SIG-M5 treated with dmso at 0.1 percent for 504 hours (cell line): Measurements from ENCODE around the gene HSFX2.
"Not testable (repeated sequence)": the region's sequence is repeated elsewhere in the genome, so short reads cannot be mapped to it uniquely, and the experiment has no call there.

Experiments used
- DNase-seq: peaks from one replicate; lab custom pipeline; 2025; ENCODE audit not compliant: unreplicated experiment; lab: John Stamatoyannopoulos, UW

HSFX2 gene

GRCh38 chrX:149595943-149596342, 829 bp upstream of the HSFX2 start:
- not testable (repeated sequence) for DNase-seq

DNA sequence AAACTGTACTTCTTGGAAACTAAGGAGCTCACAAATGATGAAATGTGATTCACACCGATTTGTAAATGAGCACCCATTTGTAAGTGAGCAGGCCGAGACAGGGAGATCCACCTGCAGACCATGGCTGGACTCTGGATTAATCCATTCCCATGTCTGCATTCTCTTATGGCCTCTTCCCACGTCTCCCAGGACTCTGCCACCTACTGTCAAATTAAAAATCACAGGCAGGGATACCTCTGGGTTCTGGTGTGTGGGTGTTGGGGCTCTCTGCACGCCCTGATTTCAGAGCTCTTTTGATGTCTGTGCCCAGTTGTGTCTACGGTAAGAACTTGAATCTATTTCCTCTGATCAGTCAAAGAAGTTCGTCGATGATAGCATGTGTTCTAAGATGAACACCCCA, 4.1 kb downstream of the HSFX2 start:
- not testable (repeated sequence) for DNase-seq

DNA sequence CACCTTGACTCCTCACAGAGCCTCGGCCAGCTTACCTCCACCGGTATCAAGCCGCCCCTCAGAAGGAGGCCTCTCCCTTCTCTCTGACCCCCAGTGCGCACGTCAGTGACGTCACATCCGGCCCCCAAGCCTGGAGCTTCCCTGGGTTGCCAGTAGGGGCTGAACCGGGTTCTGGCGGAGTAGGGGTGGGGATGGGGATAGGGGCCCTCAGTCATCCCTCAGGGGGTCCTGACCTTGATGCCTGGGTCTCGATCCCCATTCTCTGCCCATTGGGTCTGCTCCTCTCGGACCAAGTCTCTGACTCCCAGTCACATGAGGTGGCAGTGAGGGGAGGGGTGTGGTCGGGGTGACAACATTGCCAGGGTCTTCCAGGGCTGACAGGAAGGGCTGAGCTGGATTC, 7.8 kb downstream of the HSFX2 start, which contains the start of gene MAGEA9B:
Gene MAGEA9B (minus strand): TSS at position 101 of the 400 bp plus-strand sequence. CDS start 4,280 bp downstream, outside the sequence.
- DNase-seq: not testable (repeated sequence)

DNA sequence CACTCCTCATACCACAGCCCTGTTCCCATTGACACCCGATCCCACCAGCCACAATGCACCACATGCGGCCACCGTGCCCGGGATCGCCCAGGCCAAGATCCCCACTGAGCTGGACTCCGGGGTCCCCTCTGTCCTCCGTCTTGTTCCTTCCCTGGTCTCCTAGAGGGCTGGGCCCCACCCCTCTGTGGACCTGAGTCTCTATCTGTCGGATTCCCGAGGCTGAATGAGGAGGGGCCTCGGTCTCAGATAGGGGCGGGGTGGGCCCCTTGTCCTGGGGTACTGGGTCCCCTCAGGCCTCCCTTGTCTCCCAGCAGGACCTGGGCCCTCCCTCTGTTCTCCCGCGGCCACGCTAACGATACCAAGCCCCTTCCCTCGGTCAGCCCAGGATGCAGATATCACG, 9.5 kb downstream of the HSFX2 start:
- DNase-seq: not testable (repeated sequence)

DNA sequence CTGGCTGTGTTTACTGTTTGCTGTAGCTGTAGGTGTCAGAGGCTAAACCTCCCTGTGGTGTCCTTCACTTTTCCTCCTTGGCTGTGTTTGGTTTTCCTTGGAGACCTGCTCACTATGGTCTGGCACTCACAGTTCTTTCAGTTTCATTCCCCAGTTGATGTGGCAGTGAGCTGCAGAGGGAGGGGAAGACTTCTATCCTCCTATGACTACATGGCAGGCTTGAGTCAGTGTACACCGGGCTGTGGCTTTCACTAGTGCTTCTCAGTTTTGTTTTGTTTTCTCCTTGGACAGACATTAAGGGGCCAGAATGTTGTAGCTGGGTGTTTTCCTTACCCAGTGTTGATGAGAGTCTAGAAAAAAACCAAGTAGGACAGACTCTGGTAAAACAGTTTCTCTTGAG, 21.7 kb downstream of the HSFX2 start:
- DNase-seq: not testable (repeated sequence)

GRCh38 chrX:149572743-149573142, 22.4 kb downstream of the HSFX2 start:
- no peak for DNase-seq

GRCh38 chrX:149571770-149572169, 23.3 kb downstream of the HSFX2 start:
- DNase-seq: peak; percentile 10

DNA sequence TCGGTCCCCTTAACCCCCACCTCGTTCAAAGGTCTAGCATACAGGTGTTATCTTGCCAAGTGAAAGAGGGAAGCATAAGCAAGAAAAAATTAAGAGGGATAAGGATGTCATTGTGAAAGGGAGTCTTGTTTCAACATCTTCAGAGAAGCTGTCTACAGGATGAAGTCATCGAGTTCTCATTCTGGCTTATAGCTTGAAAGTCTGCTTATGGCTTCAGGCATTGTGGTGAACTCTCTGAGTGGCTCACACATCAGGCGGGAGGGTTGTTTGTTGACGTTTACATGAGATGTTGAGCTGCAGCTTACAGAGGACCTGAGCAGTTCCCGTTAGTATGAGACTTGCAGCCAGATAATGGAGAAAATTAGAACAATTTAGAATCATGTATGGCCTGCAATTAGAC, 24.4 kb downstream of the HSFX2 start:
- peak; percentile 43 for DNase-seq

DNA sequence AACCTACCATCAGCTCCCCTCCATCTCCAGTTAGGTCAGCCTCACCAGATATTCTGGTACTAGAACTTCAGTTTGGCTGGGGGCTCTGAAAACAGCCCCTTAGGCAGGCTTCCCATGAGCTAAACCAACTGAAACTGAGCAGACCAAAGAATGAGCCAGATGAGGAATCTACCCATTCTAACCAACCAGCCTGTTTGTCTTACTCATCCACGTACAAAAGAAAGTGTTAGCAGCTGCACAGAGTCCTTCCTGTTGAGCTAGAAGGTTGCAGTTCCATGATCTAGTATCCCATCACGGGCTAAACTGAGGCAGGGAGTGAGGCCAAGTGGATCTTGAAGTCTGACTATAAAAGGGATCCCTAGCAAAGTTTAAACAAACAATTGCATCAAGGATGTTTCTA, 25.3 kb downstream of the HSFX2 start:
- no peak for DNase-seq

GRCh38 chrX:149568701-149569296, 26.3 kb downstream of the HSFX2 start:
- DNase-seq: no peak

DNA sequence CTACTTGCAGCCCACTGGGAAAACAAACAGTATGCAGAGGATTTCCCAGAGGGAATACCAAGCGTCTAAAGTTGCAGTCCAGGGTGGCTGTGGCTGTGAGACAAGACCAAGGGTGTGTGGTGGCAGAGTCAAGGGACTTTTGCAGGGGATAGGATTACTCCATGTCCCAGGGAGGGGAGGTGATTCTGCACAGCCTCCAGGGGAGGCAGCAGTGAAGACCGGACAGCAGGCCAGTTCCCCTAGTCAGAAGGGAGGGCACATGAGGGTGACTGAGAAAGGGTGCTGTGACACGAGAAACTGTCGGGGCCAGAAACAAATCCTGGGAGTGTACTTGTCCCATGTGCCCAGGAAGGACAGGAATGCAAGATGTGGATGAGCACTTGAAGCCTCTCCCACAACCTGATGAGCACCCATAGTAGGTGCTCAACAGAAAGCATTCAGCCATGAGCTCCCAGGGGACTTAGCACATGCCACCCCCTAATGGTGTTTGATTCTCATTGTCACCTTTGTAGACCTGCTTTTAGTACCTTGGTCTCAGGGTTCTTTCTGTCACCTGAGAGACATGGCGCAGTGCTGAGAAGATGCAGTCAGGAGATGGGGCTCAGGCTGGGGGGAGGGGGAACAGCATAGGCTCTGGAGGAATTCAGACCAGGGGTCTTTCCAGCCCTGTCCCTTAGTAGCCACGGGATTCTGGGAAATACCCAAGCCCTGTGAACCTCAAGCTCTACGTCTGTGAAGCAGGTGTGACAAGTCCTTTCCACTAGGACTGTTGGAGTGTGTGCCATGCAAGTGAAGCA, 27.3 kb downstream of the HSFX2 start:
- no peak for DNase-seq

DNA sequence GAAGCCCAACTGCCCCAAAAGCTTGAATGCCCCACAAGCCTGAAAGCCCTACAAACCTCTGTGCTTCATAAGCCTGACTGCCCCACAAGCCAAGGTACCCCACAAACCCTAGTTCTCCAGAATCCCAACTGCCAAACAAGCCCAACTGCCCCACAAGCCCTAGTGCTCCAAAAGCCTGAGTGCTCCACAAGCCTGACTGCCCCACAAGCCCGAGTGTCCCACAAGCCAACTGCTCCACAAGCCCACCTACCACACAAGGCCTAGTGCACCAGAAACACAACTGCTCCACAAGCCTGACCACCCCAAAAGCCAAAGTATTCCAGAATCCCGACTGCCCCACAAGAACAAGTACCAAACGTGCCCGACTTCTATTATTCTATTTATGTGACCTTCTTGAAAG, 31.8 kb downstream of the HSFX2 start:
- no peak for DNase-seq

DNA sequence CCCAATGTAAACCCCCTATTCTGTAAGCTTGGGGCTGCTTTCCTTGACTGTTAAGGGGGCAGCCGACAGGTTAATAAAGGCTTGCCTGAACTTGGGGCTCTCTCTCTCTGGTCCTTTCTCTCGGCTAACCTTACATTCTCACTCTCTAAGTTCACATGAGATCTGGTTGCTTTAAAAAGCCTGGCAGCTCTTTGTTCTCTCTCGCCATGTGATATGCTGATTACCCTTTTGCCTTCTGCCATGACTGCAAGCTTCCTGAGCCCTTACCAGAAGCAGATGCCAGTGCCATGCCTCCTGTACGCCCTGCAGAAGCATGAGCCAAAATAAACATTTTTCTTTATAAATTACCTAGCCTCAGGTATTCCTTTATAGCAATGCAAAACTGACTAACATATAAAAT, 39.9 kb downstream of the HSFX2 start:
- not testable (repeated sequence) for DNase-seq

- not testable (repeated sequence) for DNase-seq
Measured at GRCh38 chrX:149551939-149552248, 43.2 kb downstream of the HSFX2 start.

DNA sequence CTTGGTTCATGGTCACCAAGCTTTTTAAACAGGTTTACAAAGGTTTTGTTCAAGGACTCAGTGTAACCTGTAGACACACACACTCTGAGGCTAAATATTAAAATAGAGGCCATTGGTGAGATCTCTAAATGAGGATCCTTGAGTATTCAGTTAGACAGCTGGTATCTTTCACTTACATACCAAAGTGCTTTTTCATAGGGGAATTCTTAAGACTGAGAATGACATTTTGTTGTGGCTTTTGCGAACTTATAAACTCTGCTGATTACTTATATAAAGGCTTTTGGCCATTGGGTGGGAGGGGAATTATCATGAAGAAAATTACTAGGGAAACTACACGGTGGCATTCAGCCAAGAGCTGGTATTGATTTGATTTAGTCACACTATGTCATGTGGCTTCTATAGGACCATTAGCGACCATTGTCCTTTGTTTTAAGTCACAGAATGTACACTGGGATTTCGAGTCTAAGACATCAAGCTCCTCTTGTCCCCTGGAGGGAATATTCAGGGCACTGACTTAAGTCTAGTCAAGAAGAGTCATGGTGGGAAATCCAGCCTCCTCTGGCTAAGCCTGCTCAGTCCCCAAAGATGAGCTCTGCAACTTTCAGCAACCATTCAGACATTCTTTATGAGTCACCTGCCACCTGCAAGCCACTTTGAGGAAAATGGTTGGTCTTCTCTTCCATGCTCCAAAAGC, 43.7 kb downstream of the HSFX2 start:
- not testable (repeated sequence) for DNase-seq

GRCh38 chrX:149550454-149550853, 44.7 kb downstream of the HSFX2 start:
- not testable (repeated sequence) for DNase-seq

DNA sequence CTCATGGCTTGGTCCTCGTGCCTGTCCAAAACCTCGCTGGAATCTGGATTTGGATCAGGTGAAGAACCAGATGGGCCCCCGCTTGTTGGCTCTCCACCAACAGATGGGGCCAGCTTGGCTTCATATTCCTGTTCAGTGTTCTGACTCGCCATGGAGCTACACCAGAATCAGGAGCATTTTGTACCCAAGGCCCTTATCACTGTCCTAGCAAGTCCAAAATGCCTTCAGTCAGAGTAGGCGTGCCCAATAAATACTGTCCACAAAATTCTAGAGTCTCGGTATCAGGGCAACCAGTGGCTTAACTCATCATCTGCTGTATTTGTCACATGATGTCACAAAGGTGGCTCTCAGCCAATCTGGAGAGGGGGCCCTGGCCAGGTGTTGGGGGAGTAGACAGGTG, 45.4 kb downstream of the HSFX2 start, which contains the start of gene HSFX3:
Gene HSFX3 (minus strand): TSS at position 224 of the 400 bp plus-strand sequence. CDS start 72 bp downstream, at position 152.
- DNase-seq: not testable (repeated sequence)

DNA sequence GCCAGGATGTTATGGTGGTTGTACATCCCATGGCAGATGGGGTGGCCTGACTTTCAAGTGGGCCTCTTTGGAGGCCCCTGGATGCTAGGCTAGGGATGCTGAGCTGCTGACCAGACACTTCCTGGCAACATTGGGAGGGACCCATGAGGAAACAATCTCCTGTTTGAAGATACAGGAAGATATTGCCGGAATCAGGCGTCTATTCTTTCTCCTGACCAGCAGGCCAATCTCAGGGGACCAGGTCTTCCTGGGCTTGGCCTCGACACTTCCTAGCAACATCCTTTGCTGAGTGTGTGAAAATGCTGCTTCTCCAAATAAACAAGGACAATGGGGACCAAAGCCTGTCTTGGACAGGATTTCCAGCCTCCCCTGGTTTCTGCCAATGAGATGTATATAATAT, 47.3 kb downstream of the HSFX2 start:
- DNase-seq: not testable (repeated sequence)

GRCh38 chrX:149546962-149547361, 48.2 kb downstream of the HSFX2 start:
- not testable (repeated sequence) for DNase-seq

DNA sequence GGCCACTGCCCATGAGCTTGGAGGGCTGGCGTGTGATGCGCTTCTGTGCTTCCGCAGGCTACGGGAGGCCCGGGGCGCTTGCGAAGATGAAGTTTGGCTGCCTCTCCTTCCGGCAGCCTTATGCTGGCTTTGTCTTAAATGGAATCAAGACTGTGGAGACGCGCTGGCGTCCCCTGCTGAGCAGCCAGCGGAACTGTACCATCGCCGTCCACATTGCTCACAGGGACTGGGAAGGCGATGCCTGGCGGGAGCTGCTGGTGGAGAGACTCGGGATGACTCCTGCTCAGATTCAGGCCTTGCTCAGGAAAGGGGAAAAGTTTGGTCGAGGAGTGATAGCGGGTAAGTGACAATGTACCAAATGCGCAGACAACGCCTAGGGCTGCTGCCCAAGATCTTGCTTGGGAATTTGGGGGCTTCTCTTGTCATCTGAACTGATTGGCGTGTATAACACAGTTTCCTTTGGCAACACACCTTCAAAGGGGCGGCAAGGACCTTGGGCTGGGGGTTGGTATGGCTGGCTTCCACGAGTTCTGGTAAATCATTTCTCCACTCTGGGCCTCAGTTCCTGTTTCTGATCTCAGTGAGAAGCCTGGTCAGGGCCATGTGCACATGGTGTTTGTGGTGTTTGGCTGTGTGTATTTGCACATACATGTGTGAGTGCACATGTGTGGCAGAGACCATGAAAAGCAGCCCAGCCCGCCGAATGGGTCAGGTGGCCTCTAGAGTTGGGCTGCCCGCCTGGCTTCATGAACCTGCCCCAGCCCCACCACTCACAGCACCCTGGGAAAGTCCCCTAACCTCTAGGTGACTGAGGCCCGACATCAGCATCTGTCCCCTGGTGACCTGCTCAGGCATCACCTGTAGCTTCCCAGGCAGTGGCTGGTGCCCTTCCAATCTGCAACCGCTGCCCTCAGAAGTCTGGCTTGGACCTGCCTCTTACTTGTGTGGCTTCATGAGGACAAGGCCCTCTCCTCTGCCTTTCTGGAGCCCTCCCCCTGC, 49.3 kb downstream of the HSFX2 start:
- DNase-seq: not testable (repeated sequence)
